NCI-H510A treated with DMSO at 0.1 percent for 48 hours (cell line): ENCODE measurements around the gene CLDN10.
A peak's percentile ranks its signal among the peaks of the same experiment; 100 is the strongest.
"Not testable (repeated sequence)": the region's sequence is repeated elsewhere in the genome, so short reads cannot be mapped to it uniquely, and the experiment has no call there.

Experiments used
- DNase-seq: peaks from one replicate; lab custom pipeline; 2025; lab: John Stamatoyannopoulos, UW

CLDN10 gene

GRCh38 chr13:95541308-95541707, 11.2 kb upstream of the CLDN10 start:
- DNase-seq: no peak

- DNase-seq: no peak
These were observed 10.5 kb upstream of the CLDN10 start for GRCh38 chr13:95541911-95542474.

GRCh38 chr13:95544293-95544692, 8.2 kb upstream of the CLDN10 start:
- DNase-seq: no peak

GRCh38 chr13:95546919-95547318, 5.6 kb upstream of the CLDN10 start:
- DNase-seq: no peak

- DNase-seq: no peak
These were observed 4.9 kb upstream of the CLDN10 start for GRCh38 chr13:95547531-95548167.

- DNase-seq: no peak
These were observed 347 bp upstream of the CLDN10 start for GRCh38 chr13:95552208-95552538.

- peak; percentile 48 for DNase-seq
These were observed 1.3 kb downstream of the CLDN10 start for GRCh38 chr13:95553581-95554385.

GRCh38 chr13:95557013-95557412, 4.5 kb downstream of the CLDN10 start:
- no peak for DNase-seq

GRCh38 chr13:95559100-95559499, 6.6 kb downstream of the CLDN10 start:
- DNase-seq: no peak

GRCh38 chr13:95560387-95560786, 7.9 kb downstream of the CLDN10 start:
- no peak for DNase-seq

- DNase-seq: no peak
These were observed 11.6 kb downstream of the CLDN10 start for GRCh38 chr13:95564091-95564490.

- DNase-seq: no peak
These were observed 12.3 kb downstream of the CLDN10 start for GRCh38 chr13:95564733-95565291.

- not testable (repeated sequence) for DNase-seq
These were observed 13.2 kb downstream of the CLDN10 start for GRCh38 chr13:95565758-95566157.

- no peak for DNase-seq
These were observed 15.6 kb downstream of the CLDN10 start for GRCh38 chr13:95568131-95568530.

- DNase-seq: no peak
These were observed 17.5 kb downstream of the CLDN10 start for GRCh38 chr13:95570016-95570415.

- DNase-seq: no peak
These were observed 19.4 kb downstream of the CLDN10 start for GRCh38 chr13:95571941-95572340.

- DNase-seq: no peak
These were observed 20.7 kb downstream of the CLDN10 start for GRCh38 chr13:95573221-95573620.

- no peak for DNase-seq
These were observed 26.8 kb downstream of the CLDN10 start for GRCh38 chr13:95579303-95579702.

- no peak for DNase-seq
These were observed 33.3 kb downstream of the CLDN10 start for GRCh38 chr13:95585867-95586266.

- no peak for DNase-seq
These were observed 35.6 kb downstream of the CLDN10 start for GRCh38 chr13:95588134-95588533.

- DNase-seq: no peak
These were observed 36.2 kb downstream of the CLDN10 start for GRCh38 chr13:95588721-95589120.

- DNase-seq: no peak
These were observed 40.9 kb downstream of the CLDN10 start for GRCh38 chr13:95593462-95593861.

- no peak for DNase-seq
These were observed 44.2 kb downstream of the CLDN10 start for GRCh38 chr13:95596701-95597100.
